ENCODE measurements around the gene EMILIN3.
A peak's percentile ranks its signal among the peaks of the same experiment; 100 is the strongest.
"Not testable (repeated sequence)": the region's sequence is repeated elsewhere in the genome, so short reads cannot be mapped to it uniquely, and the experiment has no call there.

The EMILIN3 gene

GRCh38 chr20:41316051-41316450 is 50.6 kb downstream of the EMILIN3 start:
- Histone ChIP-seq H3K4me3 (peak overlapping the region; percentile 89), H3K36me3 (ENCODE audit: insufficient read depth, low read length) (peaks cover 6% of the 10 kb centered on the region; the same call in 1 of the 2 replicates), H3K27ac (peak overlapping the region; percentile 35; the same call in 1 of the 2 replicates), H3K9me3 (ENCODE audit: low read depth, low read length) (no peaks in the 10 kb centered on the region), H3K9ac (ENCODE audit: insufficient read length) (peak overlapping the region; percentile 82)
- TF ChIP-seq FOXP2 (optimal IDR thresholded peaks at IDR 0.05; ENCODE audit: control extremely low read depth, extremely low read length, insufficient read depth) (no peak), EZH2 (IDR thresholded peaks at IDR 0.05) (no peak), POLR2AphosphoS5 (IDR thresholded peaks at IDR 0.05; ENCODE audit: borderline replicate concordance, low read depth, low read length) (no peak)
- DNase-seq (ENCODE audit: low read depth, low spot score) = no peak

DNA sequence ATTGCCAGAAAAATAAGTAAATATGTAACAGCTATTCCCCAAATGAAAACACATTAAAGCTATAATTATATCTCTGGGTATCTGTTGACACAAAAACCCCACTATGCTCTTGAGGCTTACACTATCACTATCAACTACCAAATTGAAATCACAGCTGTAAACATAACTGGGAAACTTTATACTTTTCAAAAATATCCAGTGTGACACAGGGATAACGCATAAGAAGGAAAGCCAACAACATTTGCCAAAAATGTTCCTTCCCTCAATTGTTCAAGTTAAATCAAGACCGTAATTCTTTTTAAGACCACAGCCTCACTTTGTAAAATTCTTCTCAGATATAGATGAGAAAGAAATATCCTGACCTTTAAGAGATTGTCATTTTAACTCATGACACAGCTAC is 52.2 kb downstream of the EMILIN3 start:
- H3K9ac ChIP-seq (ENCODE audit: insufficient read length) = no peak overlapping the region
- no peak overlapping the region for H3K27ac ChIP-seq
- DNase-seq (ENCODE audit: low read depth, low spot score) = no peak
- H3K9me3 ChIP-seq (ENCODE audit: low read depth, low read length) = no peaks in the 10 kb centered on the region
- TF ChIP-seq FOXP2 (optimal IDR thresholded peaks at IDR 0.05; ENCODE audit: control extremely low read depth, extremely low read length, insufficient read depth) (no peak), EZH2 (IDR thresholded peaks at IDR 0.05) (no peak)
- H3K4me3 ChIP-seq = no peak overlapping the region
- peaks cover 6% of the 10 kb centered on the region; the same call in 1 of the 2 replicates for H3K36me3 ChIP-seq (ENCODE audit: insufficient read depth, low read length)

- DNase-seq (ENCODE audit: low read depth, low spot score); H3K27ac ChIP-seq; H3K9me3 ChIP-seq (ENCODE audit: low read depth, low read length); H3K36me3 ChIP-seq (ENCODE audit: insufficient read depth, low read length); H3K9ac ChIP-seq (ENCODE audit: insufficient read length); H3K4me3 ChIP-seq: not testable (repeated sequence)
Observed at GRCh38 chr20:41312009-41312408, 54.6 kb downstream of the EMILIN3 start.
